ENCODE measurements around the gene FMNL2.

DNA sequence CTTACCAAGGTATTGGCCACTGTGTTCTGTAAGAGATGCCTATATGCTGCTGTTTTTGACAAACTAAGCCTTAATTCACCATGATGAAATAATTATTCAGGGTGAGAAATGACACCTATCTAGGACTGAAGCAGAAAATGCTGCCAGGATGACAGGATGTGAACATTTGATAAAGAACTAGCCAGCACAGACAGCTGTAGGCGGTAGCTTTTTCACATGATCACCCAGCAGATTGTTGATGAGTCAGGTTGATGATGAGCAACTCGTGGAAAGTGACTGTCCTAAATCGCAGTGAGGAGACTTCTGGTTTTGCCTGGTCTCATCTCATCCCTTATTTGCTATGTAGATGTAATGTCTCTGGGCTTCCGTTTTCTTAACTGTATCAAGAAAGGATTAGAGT is 238.2 kb downstream of the FMNL2 start:
- no peak for TF ChIP-seq POLR2AphosphoS5 (IDR thresholded peaks at IDR 0.05; ENCODE audit: borderline replicate concordance, low read depth, low read length)
- no peak for TF ChIP-seq EZH2 (IDR thresholded peaks at IDR 0.05)
- TF ChIP-seq FOXP2 (optimal IDR thresholded peaks at IDR 0.05; ENCODE audit: control extremely low read depth, extremely low read length, insufficient read depth) = no peak
